Neural progenitor cell (in vitro differentiated cells): ENCODE measurements around the gene CFAP69. TPM values are rescaled to one million over a fixed set of nuclear protein-coding genes. Genes with fewer than 3 reads are reported as not detected.

ENCODE experiments used
- DNase-seq: peaks from one replicate; pipeline ENCODE4 v3.0.0-alpha.2; 2016; ENCODE audit warnings: low spot score
- H2AFZ ChIP-seq: fragments of 200-600 bp; sonication (generic); replicated peaks from 2 replicates; pipeline ENCODE4 v1.6.1; 2016; ENCODE audit warnings: antibody characterized with exemption
- H3F3A ChIP-seq: fragments of 200-600 bp; sonication (generic); 2 replicates; pipeline ENCODE4 v1.6.1; 2016; ENCODE audit warnings: antibody characterized with exemption, low read depth
- H3K27ac ChIP-seq: fragments of 200-600 bp; sonication (generic); 2 replicates; pipeline ENCODE4 v1.5.1; 2016; ENCODE audit warnings: mild to moderate bottlenecking
- H3K27me3 ChIP-seq: fragments of 200-600 bp; sonication (generic); 2 replicates; pipeline ENCODE4 v1.6.1; 2016; ENCODE audit warnings: mild to moderate bottlenecking, moderate library complexity
- H3K36me3 ChIP-seq: fragments of 200-600 bp; sonication (generic); 2 replicates; pipeline ENCODE4 v1.5.1; 2016
- H3K4me1 ChIP-seq: fragments of 200-600 bp; sonication (generic); 2 replicates; pipeline ENCODE4 v1.6.1; 2016; ENCODE audit warnings: mixed run types
- H3K4me2 ChIP-seq: fragments of 200-600 bp; sonication (generic); 2 replicates; pipeline ENCODE4 v1.6.1; 2016
- H3K4me3 ChIP-seq: fragments of 200-600 bp; sonication (generic); 2 replicates; pipeline ENCODE4 v1.5.1; 2016
- H3K79me2 ChIP-seq: fragments of 200-600 bp; sonication (generic); 2 replicates; pipeline ENCODE4 v1.6.1; 2016; ENCODE audit warnings: low read depth
- H3K9ac ChIP-seq: fragments of 200-600 bp; sonication (generic); 2 replicates; pipeline ENCODE4 v1.6.1; 2016
- H3K9me3 ChIP-seq: fragments of 200-600 bp; sonication (generic); 2 replicates; pipeline ENCODE4 v1.5.1; 2016; ENCODE audit warnings: low read depth
- H4K20me1 ChIP-seq: fragments of 200-600 bp; sonication (generic); 2 replicates; pipeline ENCODE4 v1.6.1; 2016; ENCODE audit warnings: low read depth
- H3K27ac Mint-ChIP-seq: 3 replicates; pipeline ENCODE4 v1.8.0; 2021; ENCODE audit warnings: mixed read lengths
- H3K27me3 Mint-ChIP-seq: 2 replicates; pipeline ENCODE4 v1.8.0; 2022; ENCODE audit warnings: low read depth, mild to moderate bottlenecking, inconsistent platforms, moderate library complexity, mixed read lengths; ENCODE audit not compliant: insufficient read depth
- H3K36me3 Mint-ChIP-seq: 3 replicates; pipeline ENCODE4 v1.8.0; 2021; ENCODE audit warnings: mixed read lengths
- H3K4me1 Mint-ChIP-seq: 3 replicates; pipeline ENCODE4 v1.8.0; 2021; ENCODE audit warnings: mixed read lengths
- H3K4me3 Mint-ChIP-seq: 3 replicates; pipeline ENCODE4 v1.8.0; 2021; ENCODE audit warnings: mild to moderate bottlenecking, moderate library complexity, mixed read lengths
- H3K9me3 Mint-ChIP-seq: 3 replicates; pipeline ENCODE4 v1.8.0; 2020; ENCODE audit warnings: mixed read lengths
- EZH2 ChIP-seq: fragments of 200-600 bp; sonication (generic); IDR thresholded peaks from 2 replicates; pipeline ENCODE4 v1.6.1; 2017; ENCODE audit warnings: antibody characterized with exemption, mild to moderate bottlenecking, moderate library complexity
- EZH2phosphoT487 ChIP-seq: fragments of 200-600 bp; sonication (generic); IDR thresholded peaks from 2 replicates; pipeline ENCODE4 v1.6.1; 2017; ENCODE audit warnings: antibody characterized with exemption
- total RNA-seq: library from RNA; depleted of rRNA; stranded (reverse); fragments of >200 nt; gene quantifications from 2 replicates; pipeline ENCODE4 v1.2.3, GENCODE V29; 2015; ENCODE audit warnings: low replicate concordance
- TF ChIP-seq, protein P1 (sequence below): fragments of 200-600 bp; sonication (generic); IDR thresholded peaks from 2 replicates; pipeline ENCODE4 v1.5.1; 2017; ENCODE audit warnings: antibody characterized with exemption, mild to moderate bottlenecking

CFAP69 gene
- total RNA-seq, 1 donor from 2014 or later, result 4.8 TPM

DNA sequence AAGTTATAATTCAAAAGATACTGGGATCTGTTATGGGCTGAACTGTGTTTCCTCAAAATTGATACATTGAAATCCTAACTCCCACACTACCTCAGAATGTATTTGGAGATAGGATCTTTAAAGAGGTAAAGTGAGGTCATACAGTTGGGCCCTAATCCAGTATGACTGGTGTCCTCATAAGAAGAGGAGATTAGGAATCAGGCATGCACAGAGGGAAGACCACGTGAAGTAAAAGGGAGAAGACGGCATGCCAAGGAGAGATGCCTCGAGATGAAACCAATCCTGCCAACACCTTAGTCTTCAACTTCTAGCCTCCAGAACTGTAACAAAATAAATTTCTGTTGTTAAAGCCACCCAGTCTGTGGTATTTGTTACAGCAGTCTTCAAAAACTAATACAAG, 5.9 kb upstream of the CFAP69 start:
- Histone ChIP-seq H2AFZ (no peak overlapping the region), H3K4me1 (peaks cover 8% of the 10 kb centered on the region), H4K20me1 (no peaks in the 10 kb centered on the region), H3K9me3 (no peaks in the 10 kb centered on the region), H3K36me3 (no peaks in the 10 kb centered on the region), H3F3A (peaks cover 2% of the 10 kb centered on the region), H3K4me3 (no peak overlapping the region), H3K9ac (no peak overlapping the region), H3K27me3 (peaks cover 2% of the 10 kb centered on the region), H3K79me2 (no peaks in the 10 kb centered on the region), H3K4me2 (no peak overlapping the region), H3K27ac (no peak overlapping the region)
- no peak for DNase-seq
- no peak overlapping the region for H3K4me3 Mint-ChIP-seq
- peaks cover 2% of the 10 kb centered on the region for H3K27me3 Mint-ChIP-seq
- TF ChIP-seq EZH2 (no peak), EZH2phosphoT487 (no peak)
- TF ChIP-seq, protein P1, sequence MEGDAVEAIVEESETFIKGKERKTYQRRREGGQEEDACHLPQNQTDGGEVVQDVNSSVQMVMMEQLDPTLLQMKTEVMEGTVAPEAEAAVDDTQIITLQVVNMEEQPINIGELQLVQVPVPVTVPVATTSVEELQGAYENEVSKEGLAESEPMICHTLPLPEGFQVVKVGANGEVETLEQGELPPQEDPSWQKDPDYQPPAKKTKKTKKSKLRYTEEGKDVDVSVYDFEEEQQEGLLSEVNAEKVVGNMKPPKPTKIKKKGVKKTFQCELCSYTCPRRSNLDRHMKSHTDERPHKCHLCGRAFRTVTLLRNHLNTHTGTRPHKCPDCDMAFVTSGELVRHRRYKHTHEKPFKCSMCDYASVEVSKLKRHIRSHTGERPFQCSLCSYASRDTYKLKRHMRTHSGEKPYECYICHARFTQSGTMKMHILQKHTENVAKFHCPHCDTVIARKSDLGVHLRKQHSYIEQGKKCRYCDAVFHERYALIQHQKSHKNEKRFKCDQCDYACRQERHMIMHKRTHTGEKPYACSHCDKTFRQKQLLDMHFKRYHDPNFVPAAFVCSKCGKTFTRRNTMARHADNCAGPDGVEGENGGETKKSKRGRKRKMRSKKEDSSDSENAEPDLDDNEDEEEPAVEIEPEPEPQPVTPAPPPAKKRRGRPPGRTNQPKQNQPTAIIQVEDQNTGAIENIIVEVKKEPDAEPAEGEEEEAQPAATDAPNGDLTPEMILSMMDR, result no peak
- H3K4me1 Mint-ChIP-seq, result peaks cover 8% of the 10 kb centered on the region
- H3K36me3 Mint-ChIP-seq, result no peaks in the 10 kb centered on the region
- H3K27ac Mint-ChIP-seq, result no peak overlapping the region
- no peaks in the 10 kb centered on the region for H3K9me3 Mint-ChIP-seq

DNA sequence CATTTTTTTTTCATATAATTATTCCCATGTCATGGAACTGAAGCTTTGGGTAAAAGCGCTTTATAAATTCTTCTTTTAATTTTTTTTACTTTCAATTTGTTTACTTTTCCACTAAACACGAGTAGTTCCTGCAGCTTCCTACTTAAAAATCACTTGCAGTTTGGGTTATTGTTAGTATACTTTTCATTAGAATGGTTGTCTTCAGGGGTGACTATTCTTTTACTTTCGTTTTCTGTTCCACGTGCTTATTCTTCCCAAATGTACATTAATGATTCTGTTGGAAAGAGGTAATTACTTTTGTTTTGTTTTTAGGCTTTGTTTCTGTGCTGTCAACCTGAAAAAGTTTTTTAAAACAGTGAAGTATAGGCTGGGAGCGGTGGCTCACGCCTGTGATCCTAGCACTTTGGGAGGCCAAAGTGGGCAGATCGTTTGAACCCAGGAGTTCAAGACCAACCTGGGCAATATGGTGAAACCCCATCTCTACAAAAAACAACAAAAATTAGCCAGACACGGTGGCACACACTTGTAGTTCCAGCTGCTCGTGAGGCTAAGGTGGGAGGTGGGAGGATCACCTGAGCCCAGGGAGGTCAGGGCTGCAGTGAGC, 5.2 kb upstream of the CFAP69 start:
- Mint-ChIP-seq H3K4me1 (peaks cover 11% of the 10 kb centered on the region), H3K4me3 (no peak overlapping the region), H3K9me3 (no peaks in the 10 kb centered on the region), H3K27me3 (peaks cover 2% of the 10 kb centered on the region), H3K36me3 (no peaks in the 10 kb centered on the region), H3K27ac (no peak overlapping the region)
- H3F3A ChIP-seq, result peaks cover 2% of the 10 kb centered on the region
- no peaks in the 10 kb centered on the region for H3K79me2 ChIP-seq
- TF ChIP-seq, protein P1, result no peak
- TF ChIP-seq EZH2phosphoT487 (no peak), EZH2 (no peak)
- H3K27ac ChIP-seq, result no peak overlapping the region
- no peak overlapping the region for H3K9ac ChIP-seq
- H3K9me3 ChIP-seq, result no peaks in the 10 kb centered on the region
- peaks cover 8% of the 10 kb centered on the region for H3K27me3 ChIP-seq
- H4K20me1 ChIP-seq, result no peaks in the 10 kb centered on the region
- H3K4me3 ChIP-seq, result no peak overlapping the region
- peaks cover 8% of the 10 kb centered on the region for H3K4me1 ChIP-seq
- H2AFZ ChIP-seq, result no peak overlapping the region
- H3K4me2 ChIP-seq, result no peak overlapping the region
- DNase-seq, result no peak
- no peaks in the 10 kb centered on the region for H3K36me3 ChIP-seq

DNA sequence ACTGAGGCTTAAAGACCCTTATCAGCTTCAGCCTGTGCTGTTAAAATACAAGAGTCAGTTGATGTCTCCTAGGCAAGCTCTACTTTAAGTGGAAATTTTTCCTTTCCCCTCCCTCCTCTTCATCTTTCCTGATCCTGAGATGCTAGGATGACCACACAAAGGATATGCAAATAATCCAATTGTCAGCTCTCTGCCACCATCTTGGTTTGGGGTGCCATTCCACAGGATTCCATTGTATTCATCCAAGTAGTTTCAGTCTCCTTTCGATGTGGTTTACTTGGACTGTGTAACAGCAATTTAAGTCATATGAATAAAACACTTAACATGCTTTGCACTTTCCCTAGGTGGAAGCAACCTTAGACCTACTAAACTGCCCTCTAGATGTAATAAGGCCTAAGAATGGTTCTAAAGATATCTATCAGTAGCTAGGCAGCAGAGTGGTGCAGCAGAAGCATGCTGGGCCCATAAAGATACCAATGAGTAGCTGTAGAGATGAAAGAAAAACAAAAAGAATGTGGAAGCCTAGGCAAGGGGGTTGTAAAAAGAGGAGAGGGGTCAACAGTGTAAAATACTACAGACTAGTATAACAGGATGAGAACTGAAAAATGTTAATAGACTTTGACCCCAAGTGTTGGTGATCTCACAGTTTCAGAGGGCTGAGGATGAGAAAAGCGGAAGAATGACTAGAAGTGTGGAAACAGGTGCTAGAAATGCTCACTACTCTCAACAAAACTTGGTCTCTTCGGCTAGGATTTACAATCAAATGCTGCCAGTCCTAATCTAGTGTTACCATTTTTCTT, 2.4 kb upstream of the CFAP69 start:
- no peaks in the 10 kb centered on the region for H4K20me1 ChIP-seq
- Mint-ChIP-seq H3K27ac (no peak overlapping the region), H3K36me3 (no peaks in the 10 kb centered on the region), H3K4me1 (peaks cover 13% of the 10 kb centered on the region), H3K27me3 (peaks cover 2% of the 10 kb centered on the region), H3K4me3 (no peak overlapping the region), H3K9me3 (no peaks in the 10 kb centered on the region)
- TF ChIP-seq, protein P1, result no peak
- TF ChIP-seq EZH2 (no peak), EZH2phosphoT487 (no peak)
- no peak overlapping the region for H3K4me2 ChIP-seq
- H3K9me3 ChIP-seq, result no peaks in the 10 kb centered on the region
- no peaks in the 10 kb centered on the region for H3K79me2 ChIP-seq
- no peak overlapping the region for H2AFZ ChIP-seq
- no peak for DNase-seq
- H3K27me3 ChIP-seq, result peaks cover 15% of the 10 kb centered on the region
- no peaks in the 10 kb centered on the region for H3K36me3 ChIP-seq
- no peak overlapping the region for H3K4me3 ChIP-seq
- H3K27ac ChIP-seq, result no peak overlapping the region
- H3K4me1 ChIP-seq, result peaks cover 7% of the 10 kb centered on the region
- H3K9ac ChIP-seq, result no peak overlapping the region
- peaks cover 18% of the 10 kb centered on the region for H3F3A ChIP-seq
